ENCODE measurements around the gene CASQ1. TPM values are rescaled to one million over a fixed set of nuclear protein-coding genes. Genes with fewer than 3 reads are reported as not detected.
A peak's percentile ranks its signal among the peaks of the same experiment; 100 is the strongest.

CASQ1 gene
- total and polyA plus RNA-seq, 4 experiments from 2014 or later: not detected

- Histone ChIP-seq H3K36me3 (ENCODE audit: insufficient read depth, low read length) (peaks cover 46% of the 10 kb centered on the region), H3K9me3 (ENCODE audit: control insufficient read depth in 1 of 2, low read length in 2 of 2) (no peaks in the 10 kb centered on the region), H3K27me3 (ENCODE audit: insufficient read depth, low read length) (no peaks in the 10 kb centered on the region), H3K4me3 (ENCODE audit: low read length in 2 of 2) (no peak overlapping the region), H3K27ac (ENCODE audit: low read depth, low read length) (no peak overlapping the region), H3K4me1 (ENCODE audit: insufficient read depth, low read length) (peaks cover 6% of the 10 kb centered on the region)
- H3K4me1 Mint-ChIP-seq: peaks cover 11 to 20% (median 15%) of the 10 kb centered on the region in 4 donors
- CTCF ChIA-PET (ENCODE audit: partially characterized antibody): interaction anchor here (1.6 to 2.9 kb wide), 2 partner anchors 15 to 55 kb away, joined by 5 to 16 read pairs; no protein-coding TSS in a partner anchor
- no peak for DNase-seq
- intact Hi-C loops (cut with micrococcal nuclease): no loop called here
- H3K27me3 Mint-ChIP-seq: no peaks in the 10 kb centered on the region
- no peaks in the 10 kb centered on the region for H3K9me3 Mint-ChIP-seq
- peak overlapping the region in 1 of 7 donors; percentile 25 for H3K27ac Mint-ChIP-seq
- no peak overlapping the region for H3K4me3 Mint-ChIP-seq
- H3K36me3 Mint-ChIP-seq: peaks cover 45 to 76% of the 10 kb centered on the region in 2 donors
- POLR2A ChIA-PET (ENCODE audit: partially characterized antibody): no interaction called here
Measured at GRCh38 chr1:160236806-160237205, 46.4 kb downstream of the CASQ1 start.

GRCh38 chr1:160237558-160237957 lies 47.2 kb downstream of the CASQ1 start:
- intact Hi-C loops (cut with micrococcal nuclease): no loop called here
- peaks cover 51% of the 10 kb centered on the region for H3K36me3 ChIP-seq (ENCODE audit: insufficient read depth, low read length)
- Mint-ChIP-seq H3K4me1 (peaks cover 11 to 20% (median 15%) of the 10 kb centered on the region in 4 donors), H3K9me3 (no peaks in the 10 kb centered on the region), H3K27ac (peak overlapping the region in 2 of 7 donors; percentile 15 to 46), H3K27me3 (no peaks in the 10 kb centered on the region), H3K36me3 (peaks cover 46 to 76% of the 10 kb centered on the region in 2 donors), H3K4me3 (peak overlapping the region in 1 of 8 donors; percentile 39)
- DNase-seq: no peak
- no peak overlapping the region for H3K27ac ChIP-seq (ENCODE audit: low read depth, low read length)
- H3K27me3 ChIP-seq (ENCODE audit: insufficient read depth, low read length): no peaks in the 10 kb centered on the region
- peaks cover 6% of the 10 kb centered on the region for H3K4me1 ChIP-seq (ENCODE audit: insufficient read depth, low read length)
- ChIA-PET POLR2A (ENCODE audit: partially characterized antibody) (interaction anchor here (1.4 kb wide), 1 partner anchor 31 kb away, joined by 3 read pairs; no protein-coding TSS in a partner anchor), CTCF (ENCODE audit: partially characterized antibody) (interaction anchor here (2.9 to 3.2 kb wide), 2 partner anchors 14 to 55 kb away, joined by 16 to 19 read pairs; no protein-coding TSS in a partner anchor)
- no peaks in the 10 kb centered on the region for H3K9me3 ChIP-seq (ENCODE audit: control insufficient read depth in 1 of 2, low read length in 2 of 2)
- H3K4me3 ChIP-seq (ENCODE audit: low read length in 2 of 2): no peak overlapping the region

- no peaks in the 10 kb centered on the region for H3K27me3 ChIP-seq (ENCODE audit: insufficient read depth, low read length)
Measured at GRCh38 chr1:160238408-160238807, 48.0 kb downstream of the CASQ1 start.

GRCh38 chr1:160239582-160240299 lies 49.4 kb downstream of the CASQ1 start:
- Histone ChIP-seq H3K27ac (ENCODE audit: low read depth, low read length) (no peak overlapping the region), H3K36me3 (ENCODE audit: insufficient read depth, low read length) (peaks cover 53% of the 10 kb centered on the region)

More at GRCh38 chr1:160238408-160238807, 48.0 kb downstream of the CASQ1 start:
- Mint-ChIP-seq H3K27ac (peak overlapping the region in 1 of 7 donors; percentile 36), H3K4me1 (peaks cover 2 to 19% (median 14%) of the 10 kb centered on the region in 4 donors), H3K4me3 (no peak overlapping the region), H3K9me3 (no peaks in the 10 kb centered on the region), H3K36me3 (peaks cover 49 to 76% of the 10 kb centered on the region in 2 donors), H3K27me3 (no peaks in the 10 kb centered on the region)
- intact Hi-C loops (cut with micrococcal nuclease): no loop called here
- ChIA-PET POLR2A (ENCODE audit: partially characterized antibody) (interaction anchor here (0.8 to 1.4 kb wide), 3 partner anchors 14 to 32 kb away, joined by 3 read pairs; no protein-coding TSS in a partner anchor), CTCF (ENCODE audit: partially characterized antibody) (interaction anchor here (0.8 to 3.2 kb wide), 3 partner anchors 13 to 54 kb away, joined by 4 to 19 read pairs (median 16); no protein-coding TSS in a partner anchor)
- Histone ChIP-seq H3K4me3 (ENCODE audit: low read length in 2 of 2) (no peak overlapping the region), H3K36me3 (ENCODE audit: insufficient read depth, low read length) (peaks cover 53% of the 10 kb centered on the region), H3K9me3 (ENCODE audit: control insufficient read depth in 1 of 2, low read length in 2 of 2) (no peaks in the 10 kb centered on the region), H3K27ac (ENCODE audit: low read depth, low read length) (no peak overlapping the region), H3K4me1 (ENCODE audit: insufficient read depth, low read length) (peaks cover 6% of the 10 kb centered on the region)
- DNase-seq: no peak

GRCh38 chr1:160243767-160244166 lies 53.4 kb downstream of the CASQ1 start:
- H3K9me3 ChIP-seq (ENCODE audit: control insufficient read depth in 1 of 2, low read length in 2 of 2): no peaks in the 10 kb centered on the region
- no peak for DNase-seq
- Mint-ChIP-seq H3K27me3 (no peaks in the 10 kb centered on the region), H3K4me3 (no peak overlapping the region), H3K27ac (peak overlapping the region in 5 of 7 donors; percentile 6 to 70 (median 25)), H3K4me1 (peaks cover 10 to 27% (median 15%) of the 10 kb centered on the region in 4 donors), H3K9me3 (no peaks in the 10 kb centered on the region), H3K36me3 (peaks cover 42 to 53% of the 10 kb centered on the region in 2 donors)
- ChIA-PET POLR2A (ENCODE audit: partially characterized antibody) (interaction anchor here (0.6 to 1.8 kb wide), 3 partner anchors 18 to 445 kb away, joined by 3 to 6 read pairs (median 4); partner anchors contain the start of genes DCAF8 and PEX19), CTCF (ENCODE audit: partially characterized antibody) (interaction anchor here (1.2 to 3.4 kb wide), 4 partner anchors 8 to 50 kb away, joined by 3 to 23 read pairs (median 6); no protein-coding TSS in a partner anchor)
- H3K27me3 ChIP-seq (ENCODE audit: insufficient read depth, low read length): no peaks in the 10 kb centered on the region
- peaks cover 22% of the 10 kb centered on the region for H3K36me3 ChIP-seq (ENCODE audit: insufficient read depth, low read length)
- H3K4me1 ChIP-seq (ENCODE audit: insufficient read depth, low read length): no peaks in the 10 kb centered on the region
- no peak overlapping the region for H3K27ac ChIP-seq (ENCODE audit: low read depth, low read length)
- intact Hi-C loops (cut with micrococcal nuclease): no loop called here
- no peak overlapping the region for H3K4me3 ChIP-seq (ENCODE audit: low read length in 2 of 2)

More at GRCh38 chr1:160239582-160240299, 49.4 kb downstream of the CASQ1 start:
- no peaks in the 10 kb centered on the region for H3K27me3 ChIP-seq (ENCODE audit: insufficient read depth, low read length)
- Mint-ChIP-seq H3K27me3 (no peaks in the 10 kb centered on the region), H3K4me3 (peak overlapping the region in 1 of 8 donors; percentile 21), H3K4me1 (peaks cover under 1 to 10% (median 6%) of the 10 kb centered on the region in 4 donors), H3K9me3 (no peaks in the 10 kb centered on the region), H3K27ac (peak overlapping the region in 3 of 7 donors; percentile 23 to 29 (median 25)), H3K36me3 (peaks cover 57 to 74% of the 10 kb centered on the region in 2 donors)
- no peaks in the 10 kb centered on the region for H3K9me3 ChIP-seq (ENCODE audit: control insufficient read depth in 1 of 2, low read length in 2 of 2)
- no peaks in the 10 kb centered on the region for H3K4me1 ChIP-seq (ENCODE audit: insufficient read depth, low read length)
- DNase-seq: no peak
- no peak overlapping the region for H3K4me3 ChIP-seq (ENCODE audit: low read length in 2 of 2)
- POLR2A ChIA-PET (ENCODE audit: partially characterized antibody): interaction anchor here (0.9 kb wide), 1 partner anchor 31 kb away, joined by 4 read pairs; no protein-coding TSS in a partner anchor
- intact Hi-C loops (cut with micrococcal nuclease): no loop called here
- CTCF ChIA-PET (ENCODE audit: partially characterized antibody): interaction anchor here (2.8 to 3.2 kb wide), 3 partner anchors 12 to 52 kb away, joined by 9 to 19 read pairs (median 16); no protein-coding TSS in a partner anchor

- no peak for DNase-seq
- Mint-ChIP-seq H3K9me3 (no peaks in the 10 kb centered on the region), H3K4me1 (peaks cover 10 to 27% (median 15%) of the 10 kb centered on the region in 4 donors), H3K4me3 (no peak overlapping the region), H3K27ac (peak overlapping the region in 4 of 7 donors; percentile 9 to 70 (median 38)), H3K36me3 (peaks cover 38 to 48% of the 10 kb centered on the region in 2 donors), H3K27me3 (no peaks in the 10 kb centered on the region)
- no peaks in the 10 kb centered on the region for H3K9me3 ChIP-seq (ENCODE audit: control insufficient read depth in 1 of 2, low read length in 2 of 2)
- H3K4me1 ChIP-seq (ENCODE audit: insufficient read depth, low read length): no peaks in the 10 kb centered on the region
- no peak overlapping the region for H3K27ac ChIP-seq (ENCODE audit: low read depth, low read length)
- CTCF ChIA-PET (ENCODE audit: partially characterized antibody): interaction anchor here (1.1 to 3.4 kb wide), 6 partner anchors 8 to 51 kb away, joined by 3 to 23 read pairs (median 4); no protein-coding TSS in a partner anchor
- no peak overlapping the region for H3K4me3 ChIP-seq (ENCODE audit: low read length in 2 of 2)
- POLR2A ChIA-PET (ENCODE audit: partially characterized antibody): interaction anchor here (0.6 to 1.1 kb wide), 2 partner anchors 18 to 446 kb away, joined by 3 to 4 read pairs; partner anchors contain the start of gene DCAF8
- peaks cover 18% of the 10 kb centered on the region for H3K36me3 ChIP-seq (ENCODE audit: insufficient read depth, low read length)
- no peaks in the 10 kb centered on the region for H3K27me3 ChIP-seq (ENCODE audit: insufficient read depth, low read length)
- intact Hi-C loops (cut with micrococcal nuclease): no loop called here
Measured at GRCh38 chr1:160244209-160244608, 53.8 kb downstream of the CASQ1 start.

All from CD4-positive, alpha-beta memory T cell (primary cell).